Omental fat pad (tissue), 4 donors: ENCODE results near the gene GPR137C. TPM values are rescaled to one million over a fixed set of nuclear protein-coding genes. Genes with fewer than 3 reads are reported as not detected.

Experiments
- ATAC-seq: fragments of 150-250 bp; one replicate; pipeline ENCODE4 v1.9.1; 2016; ENCODE audit warnings: mild to moderate bottlenecking, moderate library complexity; ENCODE audit not compliant: low FRiP score
- DNase-seq: peaks from one replicate; pipeline ENCODE4 v3.0.0-alpha.2; 2019; ENCODE audit warnings: low spot score
- total RNA-seq, 4 donors: library from RNA; depleted of rRNA; stranded (reverse); fragments of >200 nt; gene quantifications; one replicate each; pipeline ENCODE4 v1.1.0, GENCODE V29; 2016
- TF ChIP-seq, protein P1 (sequence below), 3 donors: fragments of 450-650 bp; IDR thresholded peaks; one replicate each; pipeline ENCODE4 v1.5.1; 2016 to 2017; ENCODE audit warnings: antibody characterized with exemption in 3 of 3, mild to moderate bottlenecking in 3 of 3, moderate library complexity in 2 of 3

GPR137C gene
- 1 to 10 TPM in 1 of 4 donors, under 1 TPM in 3; 0.25 to 1.1 (median 0.71) TPM for total RNA-seq

DNA sequence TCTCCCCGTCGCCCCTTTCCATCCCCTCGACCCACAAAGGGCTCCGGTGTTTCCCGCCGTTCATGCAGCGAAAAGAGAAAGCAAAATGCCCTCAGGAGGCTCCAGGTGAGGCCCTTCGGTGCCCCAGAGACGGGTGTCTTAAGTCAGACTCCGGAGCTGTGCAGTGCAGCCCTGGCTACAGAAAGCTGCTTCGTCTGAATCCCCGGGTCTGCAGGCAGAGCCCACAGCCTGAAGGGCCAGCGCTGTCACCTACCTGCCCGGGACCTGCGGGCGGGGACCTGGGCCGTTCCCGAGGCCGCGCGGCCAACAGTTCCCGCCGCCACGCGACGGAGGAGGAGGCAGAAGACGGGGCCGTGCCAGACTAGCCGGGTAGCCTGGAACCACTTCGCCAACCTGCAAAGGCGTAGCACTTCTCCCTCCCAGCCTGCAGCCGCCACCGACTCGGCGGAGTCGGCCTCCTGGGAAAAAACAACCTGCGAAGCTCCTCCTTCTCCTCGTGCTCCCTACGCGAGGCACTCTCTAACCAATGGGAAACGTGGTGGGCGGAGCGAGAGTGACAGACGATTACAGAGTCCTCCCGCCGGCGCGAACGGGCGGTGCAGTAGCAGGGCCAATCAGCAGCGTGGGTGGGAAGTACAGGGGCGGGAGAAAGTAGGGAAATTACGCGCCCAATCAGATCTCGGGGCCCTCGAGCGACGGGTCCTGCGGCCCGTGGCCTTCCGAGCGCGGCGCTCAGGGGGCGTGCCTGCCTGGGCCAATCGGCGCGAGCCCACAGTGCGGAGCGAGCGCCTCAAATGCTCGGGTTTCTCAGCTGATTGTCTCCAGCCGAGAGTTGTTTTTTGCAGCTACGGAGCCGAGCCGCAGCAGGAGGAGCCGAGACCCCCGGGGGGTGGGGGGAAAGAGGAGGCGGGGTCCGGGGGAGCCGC is at the start of gene GPR137C, which contains the start of gene TXNDC16:
Gene GPR137C, plus strand, starts transcription at position 774 of the 926 bp plus-strand sequence. CDS start 312 bp downstream, outside the sequence.
Gene TXNDC16, minus strand, starts transcription at position 443 of the 926 bp plus-strand sequence. CDS start 8,948 bp downstream, outside the sequence.
- TF ChIP-seq, protein P1, sequence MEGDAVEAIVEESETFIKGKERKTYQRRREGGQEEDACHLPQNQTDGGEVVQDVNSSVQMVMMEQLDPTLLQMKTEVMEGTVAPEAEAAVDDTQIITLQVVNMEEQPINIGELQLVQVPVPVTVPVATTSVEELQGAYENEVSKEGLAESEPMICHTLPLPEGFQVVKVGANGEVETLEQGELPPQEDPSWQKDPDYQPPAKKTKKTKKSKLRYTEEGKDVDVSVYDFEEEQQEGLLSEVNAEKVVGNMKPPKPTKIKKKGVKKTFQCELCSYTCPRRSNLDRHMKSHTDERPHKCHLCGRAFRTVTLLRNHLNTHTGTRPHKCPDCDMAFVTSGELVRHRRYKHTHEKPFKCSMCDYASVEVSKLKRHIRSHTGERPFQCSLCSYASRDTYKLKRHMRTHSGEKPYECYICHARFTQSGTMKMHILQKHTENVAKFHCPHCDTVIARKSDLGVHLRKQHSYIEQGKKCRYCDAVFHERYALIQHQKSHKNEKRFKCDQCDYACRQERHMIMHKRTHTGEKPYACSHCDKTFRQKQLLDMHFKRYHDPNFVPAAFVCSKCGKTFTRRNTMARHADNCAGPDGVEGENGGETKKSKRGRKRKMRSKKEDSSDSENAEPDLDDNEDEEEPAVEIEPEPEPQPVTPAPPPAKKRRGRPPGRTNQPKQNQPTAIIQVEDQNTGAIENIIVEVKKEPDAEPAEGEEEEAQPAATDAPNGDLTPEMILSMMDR (IDR thresholded peaks at IDR 0.05): no peak
- peak; percentile 99 for ATAC-seq
- DNase-seq: peak; percentile 99

- no peak for ATAC-seq
- no peak for DNase-seq
- TF ChIP-seq, protein P1 (IDR thresholded peaks at IDR 0.05): no peak
Observed at GRCh38 chr14:52513249-52513648, 39.4 kb upstream of the GPR137C start.

DNA sequence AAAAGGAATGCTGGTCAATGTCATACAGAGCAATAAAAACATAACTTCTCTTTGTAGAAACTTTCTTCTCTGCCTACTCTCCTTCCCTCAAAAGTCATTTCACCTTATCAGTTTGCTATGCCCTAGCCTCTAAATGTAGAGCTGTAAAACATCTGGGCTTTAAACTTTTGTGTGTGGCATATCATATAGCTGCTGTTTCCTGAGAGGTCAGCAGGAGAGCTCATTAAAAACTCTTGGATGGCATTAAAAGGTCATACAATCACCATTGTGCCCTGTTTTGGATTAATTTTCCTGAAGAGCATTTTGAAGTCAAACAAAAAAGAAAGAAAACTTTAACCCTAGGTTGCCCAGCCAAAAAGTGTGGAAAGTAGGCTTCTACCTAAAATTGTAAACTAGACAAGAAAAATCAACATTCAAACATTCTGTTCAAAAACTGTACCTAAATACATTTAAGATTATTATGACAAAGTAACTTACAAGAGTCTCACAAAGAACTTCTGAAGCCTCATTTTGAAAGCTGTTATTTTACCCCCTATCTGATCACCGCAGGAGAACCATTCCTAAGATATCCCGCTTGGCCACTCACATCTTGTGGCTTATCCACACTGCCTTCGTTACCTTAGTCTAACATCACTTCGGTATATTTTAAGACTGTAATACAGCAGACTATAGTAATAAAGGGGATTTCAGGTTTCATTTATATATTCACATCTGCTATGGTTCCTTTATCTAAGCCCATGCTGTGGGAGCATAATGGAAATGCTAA is 38.4 kb upstream of the GPR137C start:
- DNase-seq (no peak), ATAC-seq (no peak)
- TF ChIP-seq, protein P1 (IDR thresholded peaks at IDR 0.05): no peak

DNA sequence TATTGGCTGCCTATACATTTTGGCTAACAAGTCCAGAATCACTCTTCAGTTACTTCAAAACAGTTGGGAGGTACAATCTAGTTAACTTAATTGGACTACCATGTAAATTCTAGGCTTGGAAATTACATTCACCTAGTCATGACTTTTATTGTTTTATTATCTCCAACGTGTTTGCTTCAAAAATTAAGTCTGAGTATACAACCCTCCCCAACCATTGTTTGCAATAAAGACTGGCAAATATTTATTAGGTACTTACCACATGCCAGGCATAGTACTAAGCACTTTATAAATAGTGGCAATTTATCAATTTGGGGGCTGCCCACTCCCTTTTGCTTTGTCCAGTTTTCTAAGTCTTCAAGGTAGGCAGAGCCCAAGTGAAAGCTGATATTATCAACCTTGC is 30.6 kb upstream of the GPR137C start:
- TF ChIP-seq, protein P1 (IDR thresholded peaks at IDR 0.05): no peak
- DNase-seq (no peak), ATAC-seq (no peak)

GRCh38 chr14:52522581-52523345 is 29.9 kb upstream of the GPR137C start:
- no peak for DNase-seq
- TF ChIP-seq, protein P1 (IDR thresholded peaks at IDR 0.05): no peak
- ATAC-seq: no peak

GRCh38 chr14:52527052-52527451 is 25.6 kb upstream of the GPR137C start:
- TF ChIP-seq, protein P1 (IDR thresholded peaks at IDR 0.05): no peak
- DNase-seq (no peak), ATAC-seq (no peak)
